ENCODE measurements around the gene OXER1. TPM values are rescaled to one million over a fixed set of nuclear protein-coding genes. Genes with fewer than 3 reads are reported as not detected.

Gene OXER1
- total RNA-seq, 1 donor from 2014 or later, result 1.1 TPM

- DNase-seq, result peak; percentile 55
These were observed 29.7 kb upstream of the OXER1 start for GRCh38 chr2:42793334-42794270.

DNA sequence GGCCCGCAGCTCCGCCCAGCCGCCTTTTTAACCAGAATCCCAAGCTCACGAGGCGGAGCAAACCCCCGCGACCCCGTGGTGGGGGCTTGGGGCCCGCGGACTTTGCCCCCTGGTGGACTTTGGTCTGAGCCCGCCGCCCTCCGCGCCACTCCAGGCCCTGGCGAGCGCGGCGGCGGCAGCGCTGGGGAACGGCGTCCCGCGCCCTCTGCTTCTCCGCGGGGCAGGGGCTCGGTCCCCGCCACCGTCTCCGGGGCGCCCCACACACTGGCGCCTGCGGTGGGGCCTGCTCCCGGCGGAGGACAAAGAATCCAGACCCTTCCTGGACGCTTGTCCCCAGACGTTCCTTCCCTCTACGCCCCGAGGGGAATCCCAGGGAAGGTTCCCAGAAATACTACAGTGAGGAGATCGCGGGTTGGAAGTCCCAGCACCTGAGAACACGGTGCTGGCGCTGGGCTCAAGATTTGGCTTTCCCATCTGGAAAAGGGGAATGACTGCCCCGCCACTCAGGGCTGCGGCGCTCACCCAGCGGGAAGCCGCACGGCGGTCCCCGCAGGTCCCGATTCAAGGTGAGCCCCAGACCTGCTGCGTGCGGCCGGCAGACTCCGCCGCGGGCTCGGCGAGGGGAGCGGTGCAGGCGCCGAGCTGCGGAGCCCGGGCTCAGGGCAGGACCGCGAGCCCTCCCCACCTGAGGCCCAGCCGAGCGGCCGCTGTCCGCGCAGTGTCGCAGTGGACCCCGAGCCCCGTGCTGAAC, 28.8 kb upstream of the OXER1 start, which contains the start of gene HAAO:
Gene HAAO, minus strand, starts transcription at position 1 of the 751 bp plus-strand sequence. CDS start 47 bp downstream, outside the sequence.
- no peak for DNase-seq

DNA sequence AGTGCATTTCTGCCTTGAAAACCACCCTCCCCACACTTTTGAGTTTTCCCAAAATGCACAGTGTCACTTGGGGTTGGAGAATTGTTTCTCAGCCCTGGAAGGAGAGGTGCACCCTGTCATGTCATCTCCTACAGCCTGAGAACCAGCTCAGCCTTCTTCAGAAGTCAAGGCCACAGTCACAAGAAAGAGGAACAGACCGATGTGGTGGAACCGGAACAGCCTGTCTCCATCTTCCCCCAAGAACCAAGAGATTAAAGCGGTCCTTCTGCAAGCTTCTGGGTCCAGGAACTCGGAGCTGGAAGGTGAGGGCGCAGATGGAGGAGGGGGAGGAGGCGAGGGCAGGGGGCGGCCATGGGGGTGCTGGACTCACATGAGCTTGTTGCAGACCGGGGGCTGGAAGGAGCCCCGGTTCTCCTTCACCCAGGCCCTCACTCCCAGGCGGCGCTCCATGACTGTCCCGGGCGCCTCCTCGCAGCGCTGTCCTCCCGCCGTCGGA, 28.2 kb upstream of the OXER1 start:
- no peak for DNase-seq

- DNase-seq, result no peak
These were observed 27.7 kb upstream of the OXER1 start for GRCh38 chr2:42791606-42792005.

DNA sequence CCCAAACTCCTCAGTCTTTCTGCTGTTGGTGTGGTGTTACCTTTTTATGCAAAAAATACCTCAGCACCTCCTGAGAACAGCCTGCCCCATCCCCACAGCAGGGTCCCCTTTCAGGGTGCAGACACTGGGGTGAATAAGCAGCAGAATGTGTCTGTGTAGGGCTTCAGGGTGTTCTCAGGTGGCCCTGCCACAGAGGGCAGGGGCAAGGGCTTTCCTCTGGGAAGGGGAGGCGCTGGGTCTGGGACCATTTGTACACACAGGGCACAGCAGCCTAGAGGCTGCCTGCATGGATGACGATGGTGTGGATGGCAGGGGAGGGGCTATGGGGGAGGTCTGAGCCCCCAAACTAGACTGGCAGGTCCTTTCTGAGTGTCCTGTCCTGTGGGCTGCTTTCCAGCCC, 25.8 kb upstream of the OXER1 start:
- DNase-seq, result no peak

DNA sequence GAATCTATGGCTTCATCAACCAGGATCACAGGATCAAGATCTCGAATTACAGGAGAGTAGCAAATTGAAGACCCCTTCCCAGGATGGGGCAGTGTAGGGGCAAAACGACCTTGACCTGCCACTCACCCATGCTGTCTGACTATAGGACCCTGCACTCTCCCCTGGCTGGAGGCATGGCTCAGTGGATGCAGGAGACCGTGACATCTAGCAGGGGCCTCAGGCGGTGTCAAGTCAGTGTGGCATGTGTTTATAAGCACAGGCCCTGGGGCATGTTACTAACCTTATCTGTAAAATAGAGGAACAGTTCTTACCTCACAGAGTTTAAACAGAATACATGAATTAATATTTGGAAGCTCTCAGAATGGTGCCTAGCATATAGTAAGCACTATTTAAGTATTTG, 24.9 kb upstream of the OXER1 start:
- no peak for DNase-seq

DNA sequence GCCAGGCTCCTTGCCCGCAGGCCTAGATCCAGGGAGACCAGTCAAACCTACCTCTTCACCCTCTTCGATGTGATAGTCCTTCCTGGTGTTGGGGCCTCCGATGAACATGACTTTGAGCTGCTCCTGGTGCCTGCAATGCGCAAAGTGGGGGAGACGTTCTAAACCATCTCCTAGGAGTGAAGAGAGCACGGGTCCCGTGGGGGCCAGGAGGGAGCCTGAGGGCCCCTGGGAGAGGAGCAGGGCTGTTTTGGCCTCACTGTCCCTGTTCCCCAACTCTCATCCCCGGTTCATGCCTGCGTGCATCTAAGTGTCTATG, 24.5 kb upstream of the OXER1 start:
- no peak for DNase-seq

- DNase-seq, result no peak
These were observed 24.0 kb upstream of the OXER1 start for GRCh38 chr2:42787788-42788477.

DNA sequence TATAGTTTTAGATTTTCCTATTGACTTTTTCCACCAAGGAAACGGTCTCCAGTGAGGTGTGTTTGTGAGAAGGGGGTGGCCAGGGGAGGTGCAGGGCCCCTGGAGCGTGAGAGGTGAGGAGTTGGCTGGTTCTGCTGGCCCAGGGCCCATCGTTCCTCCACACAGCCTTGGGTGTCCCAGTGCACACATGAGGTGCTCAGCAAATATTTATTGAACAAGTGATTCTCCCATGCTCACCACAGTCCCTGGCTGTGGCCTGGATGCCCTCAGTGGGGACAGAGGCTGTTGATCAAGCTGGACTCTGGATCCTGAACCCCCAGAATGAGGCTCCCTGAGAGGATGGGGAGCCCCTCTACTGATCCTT, 23.5 kb upstream of the OXER1 start:
- no peak for DNase-seq

GRCh38 chr2:42786561-42787345, 22.8 kb upstream of the OXER1 start:
- DNase-seq, result no peak

GRCh38 chr2:42784204-42784880, 20.4 kb upstream of the OXER1 start:
- DNase-seq, result no peak

DNA sequence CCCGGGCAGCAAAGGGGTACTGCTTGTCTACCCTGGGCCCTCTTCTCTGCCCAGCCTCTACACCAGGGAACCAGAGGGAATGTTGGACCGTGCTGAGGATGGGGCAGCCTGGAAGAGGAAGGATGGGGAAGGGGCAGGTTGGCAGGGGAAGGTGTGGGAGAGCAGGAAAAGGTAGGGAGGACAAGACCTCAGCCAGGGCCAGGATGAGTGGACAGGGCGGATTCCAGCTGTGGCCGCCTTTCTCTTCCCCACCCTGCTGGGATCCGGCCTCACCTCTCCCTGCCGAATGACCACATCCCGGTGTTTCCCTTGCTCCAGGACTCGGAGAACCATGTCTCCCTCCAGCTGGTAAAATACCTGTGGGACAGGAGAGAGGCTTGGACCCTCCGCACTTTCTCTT, 19.6 kb upstream of the OXER1 start:
- no peak for DNase-seq

DNA sequence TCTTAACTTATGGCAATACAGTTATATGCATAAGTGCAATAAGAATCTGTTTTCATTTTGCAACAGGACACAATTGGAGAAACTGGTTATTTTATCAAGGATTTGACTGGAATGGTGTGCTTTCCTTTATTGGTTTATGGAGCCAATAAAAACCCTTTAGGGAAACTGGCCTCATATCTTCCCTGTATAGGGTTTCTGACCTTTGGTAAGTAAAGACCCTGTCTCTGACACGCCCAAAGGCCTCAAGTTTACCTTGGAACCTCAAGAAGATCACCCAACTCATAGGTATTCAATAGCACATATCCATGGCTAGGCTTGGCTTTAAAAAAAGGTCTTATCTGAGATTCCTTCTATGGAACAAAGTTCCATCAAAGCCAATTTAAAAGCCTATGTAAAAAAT, 17.2 kb upstream of the OXER1 start:
- no peak for DNase-seq

- no peak for DNase-seq
These were observed 14.2 kb upstream of the OXER1 start for GRCh38 chr2:42777883-42778805.

- DNase-seq, result no peak
These were observed 11.9 kb upstream of the OXER1 start for GRCh38 chr2:42775810-42776209.

GRCh38 chr2:42775186-42775585, 11.3 kb upstream of the OXER1 start:
- DNase-seq, result no peak

DNA sequence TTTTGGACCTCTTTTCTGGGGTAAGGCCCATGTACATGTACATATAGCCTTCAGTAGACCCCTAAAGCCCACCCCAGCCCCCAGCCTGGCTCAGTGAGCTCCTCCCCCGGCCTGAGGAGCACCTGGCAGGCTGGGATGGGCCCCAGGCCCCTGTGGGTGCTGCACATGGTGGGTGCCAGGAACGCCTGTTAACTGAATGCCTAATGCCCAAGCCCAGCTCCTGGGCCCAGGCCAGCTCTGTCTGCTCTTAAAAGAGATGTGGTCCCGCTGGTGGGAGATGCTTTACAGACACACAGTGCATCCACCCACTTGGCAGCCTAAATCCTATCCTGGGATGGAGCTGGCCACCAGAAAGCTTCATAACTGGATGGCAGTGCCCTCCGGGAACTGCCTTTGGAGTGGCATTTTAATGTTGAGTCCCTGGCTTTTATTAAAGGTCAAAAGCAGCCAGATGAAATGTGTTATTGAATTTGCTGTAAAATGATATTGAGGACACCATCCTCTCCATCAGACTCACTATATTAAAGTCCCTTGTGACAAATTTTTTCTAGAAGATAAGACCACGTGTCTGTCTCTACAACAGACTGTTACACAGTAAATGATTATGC, 7.7 kb upstream of the OXER1 start:
- DNase-seq, result no peak

GRCh38 chr2:42770288-42771131, 6.6 kb upstream of the OXER1 start:
- DNase-seq, result no peak

Data from skin of body (tissue), 2 donors.